Muscle layer of duodenum (tissue), 2 donors: ENCODE measurements around the gene ADAM10.
"Not testable (repeated sequence)": the region's sequence is repeated elsewhere in the genome, so short reads cannot be mapped to it uniquely, and the experiment has no call there.

Experiments
- H3K27ac ChIP-seq: one replicate; pipeline ENCODE4 v1.7.0; 2013; ENCODE audit warnings: mild to moderate bottlenecking, low read length
- H3K27me3 ChIP-seq: one replicate; pipeline ENCODE4 v1.7.0; 2013; ENCODE audit warnings: low read depth, mild to moderate bottlenecking, control low read depth, low read length
- H3K36me3 ChIP-seq, 2 donors: one replicate each; pipeline ENCODE4 v1.7.0; 2013; ENCODE audit warnings: low read length in 2 of 2, control low read depth in 1 of 2, mild to moderate bottlenecking in 1 of 2; ENCODE audit not compliant: insufficient read depth in 2 of 2, control insufficient read depth in 1 of 2
- H3K4me1 ChIP-seq, 2 donors: one replicate each; pipeline ENCODE4 v1.7.0; 2013; ENCODE audit warnings: low read length in 2 of 2, mild to moderate bottlenecking in 2 of 2, control low read depth in 1 of 2, moderate library complexity in 1 of 2; ENCODE audit not compliant: insufficient read depth in 2 of 2, control insufficient read depth in 1 of 2
- H3K4me3 ChIP-seq, 2 donors: one replicate each; pipeline ENCODE4 v1.7.0; 2013; ENCODE audit warnings: low read length in 2 of 2, low read depth in 1 of 2, mild to moderate bottlenecking in 1 of 2
- H3K9me3 ChIP-seq, 2 donors: one replicate each; pipeline ENCODE4 v1.7.0; 2013; ENCODE audit warnings: low read length in 2 of 2, control low read depth in 1 of 2, mild to moderate bottlenecking in 1 of 2; ENCODE audit not compliant: control insufficient read depth in 1 of 2
- donor health status: healthy.

The ADAM10 gene

DNA sequence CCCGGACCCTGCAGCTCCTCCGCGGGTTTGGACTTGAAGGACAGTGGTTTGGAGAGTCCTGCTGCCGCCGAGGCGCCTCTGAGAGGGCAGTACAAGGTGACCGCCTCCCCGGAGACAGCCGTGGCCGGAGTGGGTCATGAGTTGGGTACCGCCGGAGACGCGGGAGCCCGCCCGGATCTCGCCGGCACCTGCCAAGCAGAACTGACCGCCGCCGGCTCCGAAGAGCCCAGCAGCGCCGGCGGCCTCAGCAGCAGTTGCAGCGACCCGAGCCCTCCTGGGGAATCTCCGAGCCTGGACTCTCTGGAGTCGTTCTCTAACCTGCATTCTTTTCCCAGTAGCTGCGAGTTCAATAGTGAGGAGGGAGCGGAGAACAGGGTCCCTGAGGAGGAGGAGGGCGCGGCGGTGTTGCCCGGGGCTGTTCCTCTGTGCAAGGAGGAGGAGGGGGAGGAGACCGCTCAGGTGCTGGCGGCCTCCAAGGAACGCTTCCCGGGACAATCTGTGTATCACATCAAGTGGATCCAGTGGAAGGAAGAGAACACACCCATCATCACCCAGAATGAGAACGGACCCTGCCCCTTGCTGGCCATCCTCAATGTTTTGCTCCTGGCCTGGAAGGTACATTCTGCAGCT lies 22.2 kb upstream of the ADAM10 start:
- H3K4me3 ChIP-seq = peak overlapping the region; percentile 76 to 98
- H3K27ac ChIP-seq = peak overlapping the region; percentile 67
- no peaks in the 10 kb centered on the region for H3K36me3 ChIP-seq
- H3K9me3 ChIP-seq = no peaks in the 10 kb centered on the region
- H3K27me3 ChIP-seq = no peaks in the 10 kb centered on the region
- H3K4me1 ChIP-seq = peaks cover 13 to 36% of the 10 kb centered on the region in 2 donors

DNA sequence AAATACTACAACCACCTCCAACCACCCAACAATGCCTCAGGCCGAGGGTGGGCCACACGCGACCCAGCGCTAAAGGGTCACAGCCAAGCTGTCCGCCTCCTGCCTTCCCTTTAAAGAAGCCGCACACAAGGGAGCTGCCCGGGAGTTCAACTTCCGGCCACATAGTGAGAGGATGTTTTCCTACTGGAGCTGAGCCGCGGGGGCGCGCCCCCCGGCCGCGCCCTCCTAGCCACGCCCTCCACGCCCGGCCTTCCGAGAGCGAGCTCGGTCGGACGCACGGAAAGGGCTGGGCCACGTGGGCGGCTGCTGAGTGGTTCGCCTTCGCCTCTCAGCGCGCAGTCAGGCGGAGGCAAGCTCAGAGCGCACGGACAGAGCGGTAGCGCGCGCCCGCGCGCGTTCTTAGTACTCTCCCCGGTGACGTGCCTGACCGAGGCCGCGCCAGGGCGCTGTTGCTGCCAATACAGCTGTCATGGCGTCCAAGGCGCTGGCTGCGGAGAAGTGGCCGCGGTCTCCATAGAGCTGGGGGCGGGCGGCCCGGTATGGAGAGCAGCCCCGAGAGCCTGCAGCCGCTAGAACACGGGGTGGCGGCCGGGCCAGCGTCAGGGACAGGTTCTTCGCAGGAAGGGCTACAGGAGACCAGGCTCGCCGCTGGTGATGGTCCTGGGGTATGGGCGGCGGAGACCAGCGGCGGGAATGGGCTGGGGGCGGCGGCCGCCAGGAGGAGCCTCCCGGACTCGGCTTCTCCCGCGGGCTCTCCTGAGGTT lies 21.5 kb upstream of the ADAM10 start, which contains the start of gene MINDY2:
Gene MINDY2, plus strand, starts transcription at position 446 of the 764 bp plus-strand sequence. Its CDS starts 94 bp downstream, at position 540.
- Histone ChIP-seq H3K36me3 (no peaks in the 10 kb centered on the region), H3K27me3 (no peaks in the 10 kb centered on the region), H3K9me3 (no peaks in the 10 kb centered on the region), H3K4me1 (peaks cover 13 to 36% of the 10 kb centered on the region in 2 donors), H3K27ac (peak within 1 kb of the TSS; percentile 95), H3K4me3 (peak within 1 kb of the TSS; percentile 87 to 98)

DNA sequence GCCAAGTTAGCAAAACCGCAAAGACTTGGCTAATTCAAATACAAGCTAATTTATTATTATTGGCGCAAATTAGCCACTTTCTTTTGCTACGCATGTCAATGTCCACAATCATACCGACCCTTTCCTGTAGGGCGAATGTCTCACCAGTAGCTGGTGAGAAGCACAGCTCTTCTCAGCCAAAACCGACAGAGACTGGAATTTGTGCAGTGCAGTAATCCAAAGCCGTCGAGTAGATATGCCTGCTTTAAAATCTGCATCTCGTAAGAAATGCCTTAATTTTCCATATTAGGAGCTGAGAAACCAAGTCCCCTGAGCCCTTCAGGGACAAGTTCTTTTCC lies 21.0 kb upstream of the ADAM10 start:
- Histone ChIP-seq H3K36me3 (no peaks in the 10 kb centered on the region), H3K4me3 (peak overlapping the region; percentile 87 to 98), H3K4me1 (peaks cover 13 to 36% of the 10 kb centered on the region in 2 donors), H3K27ac (peak overlapping the region; percentile 95), H3K9me3 (no peaks in the 10 kb centered on the region), H3K27me3 (no peaks in the 10 kb centered on the region)

DNA sequence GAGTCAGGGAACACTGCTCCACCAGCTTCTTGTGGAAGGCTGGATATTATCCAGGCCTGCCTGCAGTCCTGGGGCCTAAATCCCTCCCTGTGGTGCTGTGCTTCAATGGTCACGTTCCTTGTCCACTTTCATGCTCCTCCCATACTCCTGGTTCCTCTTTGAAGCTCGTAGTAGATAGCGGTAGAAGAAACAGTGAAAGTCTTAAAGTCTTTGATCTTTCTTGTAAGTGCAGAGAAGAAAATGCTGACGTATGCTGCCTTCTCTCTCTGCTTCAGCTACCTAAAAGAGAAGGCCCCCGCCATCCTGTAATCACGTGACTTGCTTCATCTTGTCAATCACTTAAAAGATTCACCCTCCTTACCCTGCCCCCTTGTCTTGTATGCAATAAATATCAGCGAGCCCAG lies 19.1 kb upstream of the ADAM10 start:
- H3K27me3 ChIP-seq, H3K4me3 ChIP-seq, H3K36me3 ChIP-seq, H3K9me3 ChIP-seq, H3K27ac ChIP-seq: not testable (repeated sequence)
- H3K4me1 ChIP-seq = peaks cover 5 to 20% of the 10 kb centered on the region in 2 donors

DNA sequence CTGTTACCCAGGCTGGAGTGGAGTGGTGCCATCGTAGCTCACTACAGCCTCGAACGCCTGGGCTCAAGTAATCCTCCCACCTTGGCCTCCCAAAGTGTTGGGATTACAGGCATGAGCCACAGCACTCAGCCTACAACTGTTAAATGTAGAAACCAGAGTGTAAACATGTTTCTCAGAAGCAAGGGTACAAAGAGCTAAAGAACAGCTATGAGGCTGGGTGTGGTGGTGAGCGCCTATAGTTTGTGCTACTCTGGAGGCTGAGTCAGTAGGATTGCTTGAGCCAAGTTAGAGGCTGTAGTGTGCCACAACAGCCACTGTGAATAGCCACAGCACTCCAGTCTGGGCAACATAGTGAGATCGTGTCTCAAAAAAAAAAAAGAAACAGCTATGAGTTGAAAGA lies 16.8 kb upstream of the ADAM10 start:
- no peak overlapping the region for H3K4me3 ChIP-seq
- no peaks in the 10 kb centered on the region for H3K36me3 ChIP-seq
- peaks cover 0 to 5% of the 10 kb centered on the region in 2 donors for H3K4me1 ChIP-seq
- H3K27me3 ChIP-seq = no peaks in the 10 kb centered on the region
- H3K9me3 ChIP-seq = no peaks in the 10 kb centered on the region
- no peak overlapping the region for H3K27ac ChIP-seq

DNA sequence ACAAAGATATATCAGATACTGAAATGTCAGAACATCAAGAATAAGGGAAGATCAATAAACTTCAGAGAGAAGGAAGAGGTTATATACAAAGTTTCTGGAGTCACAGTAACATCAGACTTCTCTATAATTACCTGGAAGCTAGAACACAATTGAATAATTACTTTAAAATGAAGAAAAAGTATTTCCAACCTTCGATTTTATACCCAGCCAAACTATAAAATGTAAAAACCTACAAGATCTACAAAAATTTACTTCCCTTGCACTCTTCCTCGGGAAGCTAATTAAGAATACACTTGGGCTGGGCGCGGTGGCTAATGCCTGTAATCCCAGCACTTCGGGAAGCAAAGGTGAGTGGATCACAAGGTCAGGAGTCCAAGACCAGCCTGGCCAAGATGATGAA lies 15.0 kb upstream of the ADAM10 start:
- Histone ChIP-seq H3K9me3 (no peaks in the 10 kb centered on the region), H3K4me1 (no peaks in the 10 kb centered on the region), H3K4me3 (no peak overlapping the region), H3K27ac (no peak overlapping the region), H3K27me3 (no peaks in the 10 kb centered on the region), H3K36me3 (no peaks in the 10 kb centered on the region)

DNA sequence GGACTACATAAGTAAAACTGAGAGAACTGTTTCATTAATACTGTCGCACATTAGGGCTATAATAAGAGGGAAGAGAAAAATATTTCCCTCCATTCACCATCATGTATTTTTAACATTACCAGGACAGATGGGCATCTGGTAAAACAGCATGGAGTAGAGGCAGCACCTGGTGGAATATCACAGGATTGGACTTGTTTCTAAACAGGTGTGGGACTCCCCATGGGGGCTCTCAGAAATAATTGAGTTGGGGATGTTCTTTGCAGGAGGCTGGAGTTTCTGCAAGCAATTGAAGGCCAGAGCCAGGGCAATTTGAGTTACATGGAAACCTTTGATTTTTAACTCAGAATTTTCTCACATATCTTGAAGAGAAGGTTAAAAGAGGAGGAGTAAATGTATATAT lies 13.2 kb upstream of the ADAM10 start:
- Histone ChIP-seq H3K27me3 (no peaks in the 10 kb centered on the region), H3K4me1 (no peaks in the 10 kb centered on the region), H3K4me3 (no peak overlapping the region), H3K36me3 (no peaks in the 10 kb centered on the region), H3K27ac (no peak overlapping the region), H3K9me3 (no peaks in the 10 kb centered on the region)

DNA sequence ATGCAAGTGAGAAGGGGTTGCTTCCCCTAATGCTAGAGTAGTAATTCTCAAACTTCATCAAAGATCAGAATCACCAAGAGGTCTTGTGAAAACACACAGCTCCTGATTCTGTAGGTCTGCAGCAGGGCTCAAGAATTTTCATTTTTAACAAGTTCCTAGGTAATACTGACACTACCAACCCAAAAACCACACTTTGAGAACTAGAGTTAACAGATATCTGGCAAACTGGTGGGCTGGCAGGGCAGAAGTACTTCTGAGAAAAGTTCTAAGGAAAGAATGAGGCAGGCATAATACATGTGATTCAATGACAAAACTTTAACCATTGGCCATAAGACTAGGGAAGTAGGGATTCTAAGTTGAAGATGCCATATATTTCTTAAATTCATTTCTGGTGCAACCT lies 12.8 kb upstream of the ADAM10 start:
- H3K27ac ChIP-seq = no peak overlapping the region

DNA sequence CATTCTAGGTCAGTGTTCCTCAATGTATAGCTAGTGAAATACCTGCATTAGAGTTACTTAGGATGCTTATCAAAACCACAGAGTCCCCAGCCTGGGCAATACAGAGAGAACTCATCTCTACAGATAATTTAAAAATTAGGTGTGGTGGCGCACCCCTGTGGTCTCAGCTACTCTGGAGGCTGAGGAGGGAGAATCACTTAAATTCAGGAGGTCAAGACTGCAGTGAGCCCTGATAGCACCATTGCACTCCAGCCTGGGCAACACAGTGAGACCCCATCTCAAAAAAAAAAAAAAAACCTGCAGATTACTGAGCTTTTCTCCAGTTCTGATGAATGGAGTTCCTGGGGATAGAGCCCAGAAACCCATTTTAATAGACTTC lies 11.5 kb upstream of the ADAM10 start:
- H3K36me3 ChIP-seq = no peaks in the 10 kb centered on the region
- no peak overlapping the region for H3K27ac ChIP-seq
- H3K27me3 ChIP-seq = no peaks in the 10 kb centered on the region
- no peaks in the 10 kb centered on the region for H3K4me1 ChIP-seq
- H3K4me3 ChIP-seq = no peak overlapping the region
- H3K9me3 ChIP-seq = no peaks in the 10 kb centered on the region

More for the DNA sequence above, 12.8 kb upstream of the ADAM10 start:
- Histone ChIP-seq H3K9me3 (no peaks in the 10 kb centered on the region), H3K4me3 (no peak overlapping the region), H3K36me3 (no peaks in the 10 kb centered on the region), H3K4me1 (no peaks in the 10 kb centered on the region), H3K27me3 (no peaks in the 10 kb centered on the region)

DNA sequence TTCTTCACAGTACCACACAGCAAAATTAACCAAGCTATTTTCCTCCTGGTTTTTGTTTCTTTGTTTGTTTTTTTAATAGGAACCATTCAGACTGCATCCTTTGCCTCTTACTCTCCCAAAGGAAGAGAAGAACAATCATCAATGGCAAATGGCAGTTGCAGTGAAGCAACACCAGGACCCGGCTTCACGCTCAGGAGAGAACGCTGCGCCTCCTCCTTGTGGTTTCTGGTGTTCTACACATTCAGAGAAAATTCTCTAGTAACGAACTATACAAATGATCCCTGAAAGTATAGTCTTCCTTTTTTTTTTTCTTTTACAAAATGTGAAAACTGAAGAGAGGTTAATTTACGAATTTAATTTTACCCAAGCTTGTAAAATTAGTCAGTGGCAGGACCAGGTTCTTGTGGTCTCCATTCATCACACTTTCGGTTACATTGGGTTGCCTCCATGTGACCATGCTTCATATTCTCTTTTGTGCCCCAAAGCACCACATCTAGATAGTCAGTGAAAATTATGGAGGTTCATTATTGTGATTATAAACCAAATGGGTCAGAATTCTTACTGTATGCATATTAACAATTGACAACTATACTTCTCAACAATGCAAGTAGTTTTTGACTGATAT lies 11.0 kb upstream of the ADAM10 start:
- Histone ChIP-seq H3K27me3 (no peaks in the 10 kb centered on the region), H3K4me1 (no peaks in the 10 kb centered on the region), H3K27ac (no peak overlapping the region), H3K4me3 (no peak overlapping the region), H3K9me3 (no peaks in the 10 kb centered on the region), H3K36me3 (no peaks in the 10 kb centered on the region)

DNA sequence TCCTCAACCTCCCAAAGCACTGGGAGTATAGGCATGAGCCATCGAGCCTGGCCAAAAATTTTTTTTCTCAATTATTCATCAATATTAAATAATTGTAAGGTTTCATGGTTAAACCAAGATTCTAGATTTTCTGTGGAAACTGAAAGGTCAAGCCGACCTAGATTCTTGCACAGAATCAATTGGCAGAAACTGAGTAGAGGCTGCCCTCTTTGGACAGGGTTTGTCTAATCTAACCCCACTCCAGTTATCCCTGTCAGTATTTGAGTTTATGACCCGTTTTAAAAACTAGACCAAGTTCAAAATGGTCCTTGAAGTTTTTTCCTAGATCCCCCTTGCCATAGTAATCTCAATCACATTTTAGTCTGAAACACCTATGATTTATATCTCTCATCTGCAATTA lies 8.6 kb upstream of the ADAM10 start:
- no peaks in the 10 kb centered on the region for H3K36me3 ChIP-seq
- no peaks in the 10 kb centered on the region for H3K27me3 ChIP-seq
- no peak overlapping the region for H3K27ac ChIP-seq
- no peaks in the 10 kb centered on the region for H3K9me3 ChIP-seq
- H3K4me1 ChIP-seq = no peaks in the 10 kb centered on the region
- H3K4me3 ChIP-seq = no peak overlapping the region
